DND-41 (cell line): ENCODE measurements around the gene TDRD9.
A peak's percentile ranks its signal among the peaks of the same experiment; 100 is the strongest.
"Not testable (repeated sequence)": the region's sequence is repeated elsewhere in the genome, so short reads cannot be mapped to it uniquely, and the experiment has no call there.

Experiments used
- EZH2 ChIP-seq: IDR thresholded peaks from 3 replicates; pipeline ENCODE4 v1.6.1; 2012; ENCODE audit warnings: borderline replicate concordance, low read depth, mild to moderate bottlenecking, moderate library complexity, low read length, inconsistent platforms; ENCODE audit not compliant: severe bottlenecking
- TF ChIP-seq, protein P1 (sequence below): IDR thresholded peaks from 2 replicates; pipeline ENCODE4 v1.5.1; 2012; ENCODE audit warnings: borderline replicate concordance, low read length, moderate library complexity, mild to moderate bottlenecking; ENCODE audit not compliant: poor library complexity, severe bottlenecking; ENCODE audit errors: extremely low read depth

DNA sequence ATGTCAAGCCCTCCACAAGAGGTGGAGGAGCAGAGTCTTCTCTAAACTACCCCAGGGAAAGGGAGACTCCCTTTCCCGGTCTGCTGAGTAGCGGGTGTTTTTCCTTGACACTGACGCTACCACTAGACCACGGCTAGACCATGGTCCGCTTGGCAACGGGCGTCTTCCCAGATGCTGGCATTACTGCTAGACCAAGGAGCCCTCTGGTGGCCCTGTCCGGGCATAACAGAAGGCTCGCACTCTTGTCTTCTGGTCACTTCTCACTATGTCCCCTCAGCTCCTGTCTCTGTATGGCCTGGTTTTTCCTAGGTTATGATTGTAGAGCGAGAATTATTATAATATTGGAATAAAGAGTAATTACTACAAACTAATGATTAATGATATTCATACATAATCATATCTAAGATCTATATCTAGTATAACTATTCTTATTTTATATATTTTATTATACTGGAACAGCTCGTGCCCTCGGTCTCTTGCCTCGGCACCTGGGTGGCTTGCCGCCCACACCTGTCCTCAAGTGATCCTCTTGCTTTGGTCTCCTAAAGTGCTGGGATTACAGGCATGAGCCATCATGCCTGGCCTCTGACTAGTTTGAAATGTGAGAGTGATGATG is 52.5 kb downstream of the TDRD9 start:
- TF ChIP-seq, protein P1, sequence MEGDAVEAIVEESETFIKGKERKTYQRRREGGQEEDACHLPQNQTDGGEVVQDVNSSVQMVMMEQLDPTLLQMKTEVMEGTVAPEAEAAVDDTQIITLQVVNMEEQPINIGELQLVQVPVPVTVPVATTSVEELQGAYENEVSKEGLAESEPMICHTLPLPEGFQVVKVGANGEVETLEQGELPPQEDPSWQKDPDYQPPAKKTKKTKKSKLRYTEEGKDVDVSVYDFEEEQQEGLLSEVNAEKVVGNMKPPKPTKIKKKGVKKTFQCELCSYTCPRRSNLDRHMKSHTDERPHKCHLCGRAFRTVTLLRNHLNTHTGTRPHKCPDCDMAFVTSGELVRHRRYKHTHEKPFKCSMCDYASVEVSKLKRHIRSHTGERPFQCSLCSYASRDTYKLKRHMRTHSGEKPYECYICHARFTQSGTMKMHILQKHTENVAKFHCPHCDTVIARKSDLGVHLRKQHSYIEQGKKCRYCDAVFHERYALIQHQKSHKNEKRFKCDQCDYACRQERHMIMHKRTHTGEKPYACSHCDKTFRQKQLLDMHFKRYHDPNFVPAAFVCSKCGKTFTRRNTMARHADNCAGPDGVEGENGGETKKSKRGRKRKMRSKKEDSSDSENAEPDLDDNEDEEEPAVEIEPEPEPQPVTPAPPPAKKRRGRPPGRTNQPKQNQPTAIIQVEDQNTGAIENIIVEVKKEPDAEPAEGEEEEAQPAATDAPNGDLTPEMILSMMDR: peak; percentile 26
- not testable (repeated sequence) for TF ChIP-seq EZH2
